Measurements from ENCODE around the gene ATP5F1D. TPM values are rescaled to one million over a fixed set of nuclear protein-coding genes. Genes with fewer than 3 reads are reported as not detected.

ATP5F1D gene
- total and polyA plus RNA-seq, 2 of the 13 experiments (the other 11 are each of a cell fraction or from before 2014, with no cell fraction given): 39.4 to 78.7 TPM

DNA sequence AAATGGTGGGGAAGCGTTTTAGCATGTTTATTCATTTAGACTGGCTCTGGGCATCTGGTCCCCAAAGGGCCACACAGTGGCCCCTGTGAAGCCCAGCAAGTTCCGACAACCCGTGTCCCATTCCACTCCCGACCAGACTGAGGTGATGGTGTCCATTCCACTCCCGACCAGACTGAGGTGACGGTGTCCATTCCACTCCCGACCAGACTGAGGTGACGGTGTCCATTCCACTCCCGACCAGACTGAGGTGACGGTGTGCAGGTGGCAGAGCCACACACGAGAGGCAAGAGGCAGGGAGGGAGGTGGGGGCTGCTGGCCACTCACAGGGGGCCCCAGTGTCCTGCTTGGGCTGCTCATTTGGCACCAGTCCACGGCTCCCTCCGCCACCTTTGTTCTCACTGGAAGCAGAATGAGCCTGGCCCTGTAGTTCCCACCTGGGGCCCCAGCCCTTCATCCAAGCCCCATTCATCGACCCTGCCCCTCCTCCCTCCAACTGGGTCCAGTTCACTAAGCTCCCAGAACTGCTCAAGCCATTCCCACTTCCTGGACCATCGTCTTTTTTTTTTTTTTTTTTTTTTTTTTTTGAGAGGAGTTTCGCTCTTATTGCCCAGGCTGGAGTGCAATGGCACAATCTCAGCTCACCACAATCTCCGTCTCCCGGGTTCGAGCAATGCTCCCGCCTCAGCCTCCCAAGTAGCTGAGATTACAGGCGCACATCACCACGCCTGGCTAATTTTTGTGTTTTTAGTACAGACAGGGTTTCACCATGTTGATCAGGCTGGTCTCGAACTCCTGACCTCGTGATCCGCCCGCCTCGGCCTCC, 4.9 kb downstream of the ATP5F1D start (continued):
- TF ChIP-seq, protein P1, sequence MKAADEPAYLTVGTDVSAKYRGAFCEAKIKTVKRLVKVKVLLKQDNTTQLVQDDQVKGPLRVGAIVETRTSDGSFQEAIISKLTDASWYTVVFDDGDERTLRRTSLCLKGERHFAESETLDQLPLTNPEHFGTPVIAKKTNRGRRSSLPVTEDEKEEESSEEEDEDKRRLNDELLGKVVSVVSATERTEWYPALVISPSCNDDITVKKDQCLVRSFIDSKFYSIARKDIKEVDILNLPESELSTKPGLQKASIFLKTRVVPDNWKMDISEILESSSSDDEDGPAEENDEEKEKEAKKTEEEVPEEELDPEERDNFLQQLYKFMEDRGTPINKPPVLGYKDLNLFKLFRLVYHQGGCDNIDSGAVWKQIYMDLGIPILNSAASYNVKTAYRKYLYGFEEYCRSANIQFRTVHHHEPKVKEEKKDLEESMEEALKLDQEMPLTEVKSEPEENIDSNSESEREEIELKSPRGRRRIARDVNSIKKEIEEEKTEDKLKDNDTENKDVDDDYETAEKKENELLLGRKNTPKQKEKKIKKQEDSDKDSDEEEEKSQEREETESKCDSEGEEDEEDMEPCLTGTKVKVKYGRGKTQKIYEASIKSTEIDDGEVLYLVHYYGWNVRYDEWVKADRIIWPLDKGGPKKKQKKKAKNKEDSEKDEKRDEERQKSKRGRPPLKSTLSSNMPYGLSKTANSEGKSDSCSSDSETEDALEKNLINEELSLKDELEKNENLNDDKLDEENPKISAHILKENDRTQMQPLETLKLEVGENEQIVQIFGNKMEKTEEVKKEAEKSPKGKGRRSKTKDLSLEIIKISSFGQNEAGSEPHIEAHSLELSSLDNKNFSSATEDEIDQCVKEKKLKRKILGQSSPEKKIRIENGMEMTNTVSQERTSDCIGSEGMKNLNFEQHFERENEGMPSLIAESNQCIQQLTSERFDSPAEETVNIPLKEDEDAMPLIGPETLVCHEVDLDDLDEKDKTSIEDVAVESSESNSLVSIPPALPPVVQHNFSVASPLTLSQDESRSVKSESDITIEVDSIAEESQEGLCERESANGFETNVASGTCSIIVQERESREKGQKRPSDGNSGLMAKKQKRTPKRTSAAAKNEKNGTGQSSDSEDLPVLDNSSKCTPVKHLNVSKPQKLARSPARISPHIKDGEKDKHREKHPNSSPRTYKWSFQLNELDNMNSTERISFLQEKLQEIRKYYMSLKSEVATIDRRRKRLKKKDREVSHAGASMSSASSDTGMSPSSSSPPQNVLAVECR (CRISPR knock-in tag; IDR thresholded peaks at IDR 0.05; ENCODE audit: borderline replicate concordance): peak; percentile 71; the same call in 1 of the 2 replicates
- TF ChIP-seq AGO2 (optimal IDR thresholded peaks at IDR 0.05; ENCODE audit: low read depth, low read length) (peak; percentile 80), MIER3 (CRISPR knock-in tag; IDR thresholded peaks at IDR 0.05; ENCODE audit: borderline replicate concordance) (peak; percentile 29; the same call in 1 of the 2 replicates), ZNF263 (CRISPR knock-in tag; IDR thresholded peaks at IDR 0.05) (0 out of 2 replicates have a peak, but pooled peaks have one; percentile 43), ZFY (CRISPR knock-in tag; IDR thresholded peaks at IDR 0.05) (0 out of 2 replicates have a peak, but pooled peaks have one; percentile 1), ESRRA (CRISPR knock-in tag; IDR thresholded peaks at IDR 0.05; ENCODE audit: low read depth) (peak; percentile 67), ZKSCAN5 (CRISPR knock-in tag; IDR thresholded peaks at IDR 0.05) (peak; percentile 87; the same call in 1 of the 2 replicates), ZNF746 (CRISPR knock-in tag; IDR thresholded peaks at IDR 0.05) (peak; percentile 63; the same call in 1 of the 2 replicates), ATF7-NPFF (CRISPR knock-in tag; IDR thresholded peaks at IDR 0.05; ENCODE audit: low read depth) (0 out of 2 replicates have a peak, but pooled peaks have one; percentile 22), DMAP1 (CRISPR knock-in tag; IDR thresholded peaks at IDR 0.05) (0 out of 2 replicates have a peak, but pooled peaks have one; percentile 12), ZNF788 (CRISPR knock-in tag; IDR thresholded peaks at IDR 0.05; ENCODE audit: borderline replicate concordance) (0 out of 2 replicates have a peak, but pooled peaks have one; percentile 5), HOXA3 (CRISPR knock-in tag; IDR thresholded peaks at IDR 0.05) (peak; percentile 74; the same call in 1 of the 2 replicates)
- TF ChIP-seq, protein P2, sequence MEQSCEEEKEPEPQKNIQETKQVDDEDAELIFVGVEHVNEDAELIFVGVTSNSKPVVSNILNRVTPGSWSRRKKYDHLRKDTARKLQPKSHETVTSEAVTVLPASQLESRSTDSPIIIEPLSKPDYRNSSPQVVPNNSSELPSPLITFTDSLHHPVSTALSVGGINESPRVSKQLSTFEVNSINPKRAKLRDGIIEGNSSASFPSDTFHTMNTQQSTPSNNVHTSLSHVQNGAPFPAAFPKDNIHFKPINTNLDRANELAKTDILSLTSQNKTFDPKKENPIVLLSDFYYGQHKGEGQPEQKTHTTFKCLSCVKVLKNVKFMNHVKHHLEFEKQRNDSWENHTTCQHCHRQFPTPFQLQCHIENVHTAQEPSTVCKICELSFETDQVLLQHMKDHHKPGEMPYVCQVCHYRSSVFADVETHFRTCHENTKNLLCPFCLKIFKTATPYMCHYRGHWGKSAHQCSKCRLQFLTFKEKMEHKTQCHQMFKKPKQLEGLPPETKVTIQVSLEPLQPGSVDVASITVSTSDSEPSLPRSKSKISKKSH (CRISPR knock-in tag; IDR thresholded peaks at IDR 0.05; ENCODE audit: borderline replicate concordance): 0 out of 2 replicates have a peak, but pooled peaks have one; percentile 43
- TF ChIP-seq, protein P3, sequence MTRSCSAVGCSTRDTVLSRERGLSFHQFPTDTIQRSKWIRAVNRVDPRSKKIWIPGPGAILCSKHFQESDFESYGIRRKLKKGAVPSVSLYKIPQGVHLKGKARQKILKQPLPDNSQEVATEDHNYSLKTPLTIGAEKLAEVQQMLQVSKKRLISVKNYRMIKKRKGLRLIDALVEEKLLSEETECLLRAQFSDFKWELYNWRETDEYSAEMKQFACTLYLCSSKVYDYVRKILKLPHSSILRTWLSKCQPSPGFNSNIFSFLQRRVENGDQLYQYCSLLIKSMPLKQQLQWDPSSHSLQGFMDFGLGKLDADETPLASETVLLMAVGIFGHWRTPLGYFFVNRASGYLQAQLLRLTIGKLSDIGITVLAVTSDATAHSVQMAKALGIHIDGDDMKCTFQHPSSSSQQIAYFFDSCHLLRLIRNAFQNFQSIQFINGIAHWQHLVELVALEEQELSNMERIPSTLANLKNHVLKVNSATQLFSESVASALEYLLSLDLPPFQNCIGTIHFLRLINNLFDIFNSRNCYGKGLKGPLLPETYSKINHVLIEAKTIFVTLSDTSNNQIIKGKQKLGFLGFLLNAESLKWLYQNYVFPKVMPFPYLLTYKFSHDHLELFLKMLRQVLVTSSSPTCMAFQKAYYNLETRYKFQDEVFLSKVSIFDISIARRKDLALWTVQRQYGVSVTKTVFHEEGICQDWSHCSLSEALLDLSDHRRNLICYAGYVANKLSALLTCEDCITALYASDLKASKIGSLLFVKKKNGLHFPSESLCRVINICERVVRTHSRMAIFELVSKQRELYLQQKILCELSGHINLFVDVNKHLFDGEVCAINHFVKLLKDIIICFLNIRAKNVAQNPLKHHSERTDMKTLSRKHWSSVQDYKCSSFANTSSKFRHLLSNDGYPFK (CRISPR knock-in tag; IDR thresholded peaks at IDR 0.05; ENCODE audit: borderline replicate concordance): peak; percentile 70
- TF ChIP-seq, protein P4, sequence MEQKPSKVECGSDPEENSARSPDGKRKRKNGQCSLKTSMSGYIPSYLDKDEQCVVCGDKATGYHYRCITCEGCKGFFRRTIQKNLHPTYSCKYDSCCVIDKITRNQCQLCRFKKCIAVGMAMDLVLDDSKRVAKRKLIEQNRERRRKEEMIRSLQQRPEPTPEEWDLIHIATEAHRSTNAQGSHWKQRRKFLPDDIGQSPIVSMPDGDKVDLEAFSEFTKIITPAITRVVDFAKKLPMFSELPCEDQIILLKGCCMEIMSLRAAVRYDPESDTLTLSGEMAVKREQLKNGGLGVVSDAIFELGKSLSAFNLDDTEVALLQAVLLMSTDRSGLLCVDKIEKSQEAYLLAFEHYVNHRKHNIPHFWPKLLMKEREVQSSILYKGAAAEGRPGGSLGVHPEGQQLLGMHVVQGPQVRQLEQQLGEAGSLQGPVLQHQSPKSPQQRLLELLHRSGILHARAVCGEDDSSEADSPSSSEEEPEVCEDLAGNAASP (CRISPR knock-in tag; IDR thresholded peaks at IDR 0.05; ENCODE audit: borderline replicate concordance): peak; percentile 59; the same call in 1 of the 2 replicates

Measured in HepG2 (cell line).